ACC112 (cell line): Measurements from ENCODE around the gene SNX14.
A peak's percentile ranks its signal among the peaks of the same experiment; 100 is the strongest.

Experiments
- H2AFZ ChIP-seq: fragments of 200-600 bp; sonication (generic); one replicate; pipeline ENCODE4 v1.6.0; 2017; ENCODE audit warnings: antibody characterized with exemption, low read length; ENCODE audit not compliant: unreplicated experiment
- H3K27ac ChIP-seq: fragments of 200-600 bp; sonication (generic); 2 replicates; pipeline ENCODE4 v1.5.1; 2014; ENCODE audit warnings: low read depth, mild to moderate bottlenecking, antibody characterized with exemption, low read length, moderate library complexity
- H3K27me3 ChIP-seq: fragments of 200-600 bp; sonication (generic); 2 replicates; pipeline ENCODE4 v1.6.1; 2014; ENCODE audit warnings: mild to moderate bottlenecking, antibody characterized with exemption, low read length, moderate library complexity, mixed read lengths; ENCODE audit not compliant: insufficient read depth
- H3K36me3 ChIP-seq: fragments of 200-600 bp; sonication (generic); 2 replicates; pipeline ENCODE4 v1.6.1; 2016; ENCODE audit warnings: mild to moderate bottlenecking, antibody characterized with exemption, low read length, moderate library complexity, mixed read lengths; ENCODE audit not compliant: insufficient read depth
- H3K4me1 ChIP-seq: fragments of 200-600 bp; sonication (generic); one replicate; pipeline ENCODE4 v1.6.1; 2016; ENCODE audit warnings: low read length, mixed read lengths; ENCODE audit not compliant: insufficient read depth, unreplicated experiment, control insufficient read depth
- H3K4me3 ChIP-seq: fragments of 200-600 bp; sonication (generic); 2 replicates; pipeline ENCODE4 v1.5.1; 2014; ENCODE audit warnings: mild to moderate bottlenecking, low read depth, low read length
- H3K79me2 ChIP-seq: fragments of 200-600 bp; sonication (generic); one replicate; pipeline ENCODE4 v1.6.0; 2016; ENCODE audit warnings: low read length; ENCODE audit not compliant: control insufficient read depth, unreplicated experiment, insufficient read depth

SNX14 gene

GRCh38 chr6:85620308-85620707 lies 26.6 kb upstream of the SNX14 start:
- Histone ChIP-seq H2AFZ (no peak overlapping the region), H3K27ac (peak overlapping the region; percentile 24), H3K79me2 (peaks cover 89% of the 10 kb centered on the region), H3K4me1 (peaks cover 18% of the 10 kb centered on the region), H3K36me3 (peaks cover 72% of the 10 kb centered on the region), H3K4me3 (no peak overlapping the region), H3K27me3 (no peaks in the 10 kb centered on the region)

- Histone ChIP-seq H3K4me1 (no peaks in the 10 kb centered on the region), H2AFZ (no peak overlapping the region), H3K4me3 (no peak overlapping the region), H3K27ac (no peak overlapping the region), H3K27me3 (no peaks in the 10 kb centered on the region), H3K36me3 (peaks cover 89% of the 10 kb centered on the region), H3K79me2 (peaks cover 54% of the 10 kb centered on the region)
These were observed 21.1 kb upstream of the SNX14 start for GRCh38 chr6:85614780-85615179.

- peaks cover 78% of the 10 kb centered on the region for H3K36me3 ChIP-seq
- H3K4me1 ChIP-seq = no peaks in the 10 kb centered on the region
- H3K27me3 ChIP-seq = no peaks in the 10 kb centered on the region
- H3K27ac ChIP-seq = no peak overlapping the region
- peaks cover 37% of the 10 kb centered on the region for H3K79me2 ChIP-seq
- H2AFZ ChIP-seq = no peak overlapping the region
- H3K4me3 ChIP-seq = no peak overlapping the region
These were observed 19.2 kb upstream of the SNX14 start for GRCh38 chr6:85612690-85613474.

- H3K4me1 ChIP-seq = no peaks in the 10 kb centered on the region
- H2AFZ ChIP-seq = no peak overlapping the region
- peaks cover 16% of the 10 kb centered on the region for H3K79me2 ChIP-seq
- H3K36me3 ChIP-seq = peaks cover 74% of the 10 kb centered on the region
- no peak overlapping the region for H3K4me3 ChIP-seq
- H3K27ac ChIP-seq = no peak overlapping the region
- no peaks in the 10 kb centered on the region for H3K27me3 ChIP-seq
These were observed 16.7 kb upstream of the SNX14 start for GRCh38 chr6:85610182-85610895.

GRCh38 chr6:85602100-85602499 lies 8.4 kb upstream of the SNX14 start:
- Histone ChIP-seq H2AFZ (no peak overlapping the region), H3K27ac (no peak overlapping the region), H3K79me2 (no peaks in the 10 kb centered on the region), H3K27me3 (no peaks in the 10 kb centered on the region), H3K4me3 (no peak overlapping the region), H3K4me1 (no peaks in the 10 kb centered on the region), H3K36me3 (peaks cover 12% of the 10 kb centered on the region; the same call in 1 of the 2 replicates)

GRCh38 chr6:85600713-85601313 lies 7.2 kb upstream of the SNX14 start:
- Histone ChIP-seq H3K4me1 (peaks cover under 1% of the 10 kb centered on the region), H3K79me2 (no peaks in the 10 kb centered on the region), H3K36me3 (0 out of 2 replicates have a peak, but pooled peaks cover 2% of the 10 kb centered on the region), H3K4me3 (no peak overlapping the region), H3K27ac (no peak overlapping the region), H3K27me3 (no peaks in the 10 kb centered on the region), H2AFZ (no peak overlapping the region)

GRCh38 chr6:85594197-85594930 lies 706 bp upstream of the SNX14 start:
- H3K27ac ChIP-seq = peak overlapping the region; percentile 93
- peak overlapping the region; percentile 55 for H2AFZ ChIP-seq
- H3K27me3 ChIP-seq = no peaks in the 10 kb centered on the region
- peaks cover 32% of the 10 kb centered on the region for H3K79me2 ChIP-seq
- H3K4me3 ChIP-seq = peak overlapping the region; percentile 97
- H3K4me1 ChIP-seq = peaks cover 10% of the 10 kb centered on the region
- H3K36me3 ChIP-seq = peaks cover 17% of the 10 kb centered on the region

- peak overlapping the region; percentile 97 for H3K4me3 ChIP-seq
- H3K27me3 ChIP-seq = no peaks in the 10 kb centered on the region
- H3K79me2 ChIP-seq = peaks cover 42% of the 10 kb centered on the region
- peaks cover 10% of the 10 kb centered on the region for H3K4me1 ChIP-seq
- H2AFZ ChIP-seq = no peak overlapping the region
- H3K36me3 ChIP-seq = peaks cover 19% of the 10 kb centered on the region
- no peak overlapping the region for H3K27ac ChIP-seq
These were observed 1.6 kb downstream of the SNX14 start for GRCh38 chr6:85592033-85592432.

GRCh38 chr6:85591207-85591606 lies 2.5 kb downstream of the SNX14 start:
- peaks cover 48% of the 10 kb centered on the region for H3K79me2 ChIP-seq

GRCh38 chr6:85585741-85586140 lies 7.9 kb downstream of the SNX14 start:
- no peak overlapping the region for H3K27ac ChIP-seq
- H3K79me2 ChIP-seq = peaks cover 72% of the 10 kb centered on the region
- H3K36me3 ChIP-seq = peaks cover 25% of the 10 kb centered on the region; the same call in 1 of the 2 replicates
- H3K4me3 ChIP-seq = no peak overlapping the region
- H2AFZ ChIP-seq = no peak overlapping the region
- peaks cover 6% of the 10 kb centered on the region for H3K4me1 ChIP-seq
- no peaks in the 10 kb centered on the region for H3K27me3 ChIP-seq

More at GRCh38 chr6:85591207-85591606, 2.5 kb downstream of the SNX14 start:
- Histone ChIP-seq H3K4me3 (no peak overlapping the region; the same call in 1 of the 2 replicates), H3K36me3 (peaks cover 19% of the 10 kb centered on the region), H2AFZ (no peak overlapping the region), H3K27ac (no peak overlapping the region), H3K27me3 (no peaks in the 10 kb centered on the region), H3K4me1 (peaks cover 10% of the 10 kb centered on the region)
